Measurements from ENCODE around the gene FPR3. TPM values are rescaled to one million over a fixed set of nuclear protein-coding genes. Genes with fewer than 3 reads are reported as not detected.
A peak's percentile ranks its signal among the peaks of the same experiment; 100 is the strongest.

The FPR3 gene
- total and polyA plus RNA-seq, 2 donors (not counting 1 experiment from before 2014, with no cell fraction given), result not detected

DNA sequence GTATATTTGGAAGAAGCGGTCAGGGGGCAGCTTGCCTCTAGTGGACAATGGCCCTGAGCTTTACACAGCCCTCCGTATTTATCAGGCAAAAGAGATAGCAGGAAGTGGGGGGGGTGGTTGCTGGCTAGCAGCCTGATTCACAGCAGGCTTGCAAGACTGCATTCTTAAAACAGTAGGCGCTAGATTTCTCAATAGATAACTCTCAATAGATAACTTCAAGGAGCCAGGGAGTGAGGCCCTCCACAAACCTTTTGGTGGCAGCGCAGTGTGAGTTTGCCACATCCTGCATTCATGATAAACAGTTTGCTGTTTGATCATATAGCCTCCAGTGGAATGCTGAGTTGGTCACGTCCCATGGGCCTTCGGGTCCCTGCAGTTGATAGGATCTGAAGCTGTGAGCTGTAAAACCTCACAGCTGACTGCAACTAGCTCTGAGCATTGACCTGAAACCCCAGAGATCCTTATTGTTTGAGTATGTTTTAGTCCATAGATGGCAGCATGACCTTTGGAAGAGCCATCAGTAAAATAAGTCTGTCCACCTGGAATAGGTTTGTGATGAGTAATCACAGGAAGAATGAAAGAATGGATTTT is 12.2 kb downstream of the FPR3 start:
- Histone ChIP-seq H3K27me3 (ENCODE audit: control insufficient read depth, insufficient read depth, low read length) (no peaks in the 10 kb centered on the region), H3K4me1 (ENCODE audit: control insufficient read depth, extremely low read depth, insufficient read depth, low read length) (no peaks in the 10 kb centered on the region), H4K20me1 (ENCODE audit: control insufficient read depth, extremely low read depth, insufficient read depth, low read length) (no peaks in the 10 kb centered on the region), H3K4me3 (replicated peaks in 1 of 4; ENCODE audit: control extremely low read depth in 1 of 4, insufficient read depth in 1 of 4, low read depth in 3 of 4, low read length in 4 of 4) (no peak overlapping the region), H3K27ac (ENCODE audit: insufficient read depth, low read length) (no peak overlapping the region), H2AFZ (ENCODE audit: low read length) (no peak overlapping the region), H3K36me3 (ENCODE audit: control insufficient read depth, insufficient read depth, low read length) (no peaks in the 10 kb centered on the region), H3K9me3 (ENCODE audit: control insufficient read depth, insufficient read depth, low read depth, low read length) (no peaks in the 10 kb centered on the region), H3K79me2 (ENCODE audit: control insufficient read depth, insufficient read depth, low read length) (no peaks in the 10 kb centered on the region), H3K9ac (ENCODE audit: insufficient read depth, low read length) (no peak overlapping the region), H3K4me2 (ENCODE audit: extremely low read depth, insufficient read depth, low read length) (no peak overlapping the region)
- no peak for TF ChIP-seq EZH2 (IDR thresholded peaks at IDR 0.05; ENCODE audit: low read length, missing control alignments)
- TF ChIP-seq, protein P1, sequence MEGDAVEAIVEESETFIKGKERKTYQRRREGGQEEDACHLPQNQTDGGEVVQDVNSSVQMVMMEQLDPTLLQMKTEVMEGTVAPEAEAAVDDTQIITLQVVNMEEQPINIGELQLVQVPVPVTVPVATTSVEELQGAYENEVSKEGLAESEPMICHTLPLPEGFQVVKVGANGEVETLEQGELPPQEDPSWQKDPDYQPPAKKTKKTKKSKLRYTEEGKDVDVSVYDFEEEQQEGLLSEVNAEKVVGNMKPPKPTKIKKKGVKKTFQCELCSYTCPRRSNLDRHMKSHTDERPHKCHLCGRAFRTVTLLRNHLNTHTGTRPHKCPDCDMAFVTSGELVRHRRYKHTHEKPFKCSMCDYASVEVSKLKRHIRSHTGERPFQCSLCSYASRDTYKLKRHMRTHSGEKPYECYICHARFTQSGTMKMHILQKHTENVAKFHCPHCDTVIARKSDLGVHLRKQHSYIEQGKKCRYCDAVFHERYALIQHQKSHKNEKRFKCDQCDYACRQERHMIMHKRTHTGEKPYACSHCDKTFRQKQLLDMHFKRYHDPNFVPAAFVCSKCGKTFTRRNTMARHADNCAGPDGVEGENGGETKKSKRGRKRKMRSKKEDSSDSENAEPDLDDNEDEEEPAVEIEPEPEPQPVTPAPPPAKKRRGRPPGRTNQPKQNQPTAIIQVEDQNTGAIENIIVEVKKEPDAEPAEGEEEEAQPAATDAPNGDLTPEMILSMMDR (conservative IDR thresholded peaks at IDR 0.05 in 1 of 2, IDR thresholded peaks at IDR 0.05 in 1 of 2; ENCODE audit: low read depth in 1 of 2, low read length in 2 of 2), result no peak
- no peak for DNase-seq (ENCODE audit: low read depth in 2 of 2)

DNA sequence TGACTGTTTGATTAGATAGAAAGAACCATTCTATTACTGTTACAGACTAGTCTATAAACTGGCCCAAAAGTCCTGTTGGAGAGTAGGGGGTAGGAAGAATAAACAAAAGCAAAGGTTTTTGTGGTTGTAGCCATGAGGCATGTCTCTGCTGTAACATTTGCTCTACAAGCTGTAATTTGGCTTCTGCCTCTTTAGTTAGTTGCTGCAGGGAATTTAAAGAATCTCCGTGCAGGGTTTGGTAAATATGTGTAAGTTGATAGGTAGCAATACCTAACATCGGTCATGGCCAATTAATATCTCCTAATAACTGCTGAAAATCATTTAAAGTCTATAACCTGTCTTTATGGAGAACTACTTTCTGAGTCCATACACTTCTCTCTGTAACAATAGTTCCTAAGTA is 13.0 kb downstream of the FPR3 start:
- Histone ChIP-seq H3K4me1 (ENCODE audit: control insufficient read depth, extremely low read depth, insufficient read depth, low read length) (no peaks in the 10 kb centered on the region), H4K20me1 (ENCODE audit: control insufficient read depth, extremely low read depth, insufficient read depth, low read length) (no peaks in the 10 kb centered on the region), H3K79me2 (ENCODE audit: control insufficient read depth, insufficient read depth, low read length) (no peaks in the 10 kb centered on the region), H2AFZ (ENCODE audit: low read length) (no peak overlapping the region), H3K27me3 (ENCODE audit: control insufficient read depth, insufficient read depth, low read length) (no peaks in the 10 kb centered on the region), H3K4me3 (replicated peaks in 1 of 4; ENCODE audit: control extremely low read depth in 1 of 4, insufficient read depth in 1 of 4, low read depth in 3 of 4, low read length in 4 of 4) (no peak overlapping the region), H3K27ac (ENCODE audit: insufficient read depth, low read length) (no peak overlapping the region), H3K9ac (ENCODE audit: insufficient read depth, low read length) (no peak overlapping the region), H3K36me3 (ENCODE audit: control insufficient read depth, insufficient read depth, low read length) (no peaks in the 10 kb centered on the region), H3K4me2 (ENCODE audit: extremely low read depth, insufficient read depth, low read length) (no peak overlapping the region), H3K9me3 (ENCODE audit: control insufficient read depth, insufficient read depth, low read depth, low read length) (no peaks in the 10 kb centered on the region)
- no peak for DNase-seq (ENCODE audit: low read depth in 2 of 2)
- no peak for TF ChIP-seq EZH2 (IDR thresholded peaks at IDR 0.05; ENCODE audit: low read length, missing control alignments)
- TF ChIP-seq, protein P1 (conservative IDR thresholded peaks at IDR 0.05 in 1 of 2, IDR thresholded peaks at IDR 0.05 in 1 of 2; ENCODE audit: low read depth in 1 of 2, low read length in 2 of 2), result no peak

DNA sequence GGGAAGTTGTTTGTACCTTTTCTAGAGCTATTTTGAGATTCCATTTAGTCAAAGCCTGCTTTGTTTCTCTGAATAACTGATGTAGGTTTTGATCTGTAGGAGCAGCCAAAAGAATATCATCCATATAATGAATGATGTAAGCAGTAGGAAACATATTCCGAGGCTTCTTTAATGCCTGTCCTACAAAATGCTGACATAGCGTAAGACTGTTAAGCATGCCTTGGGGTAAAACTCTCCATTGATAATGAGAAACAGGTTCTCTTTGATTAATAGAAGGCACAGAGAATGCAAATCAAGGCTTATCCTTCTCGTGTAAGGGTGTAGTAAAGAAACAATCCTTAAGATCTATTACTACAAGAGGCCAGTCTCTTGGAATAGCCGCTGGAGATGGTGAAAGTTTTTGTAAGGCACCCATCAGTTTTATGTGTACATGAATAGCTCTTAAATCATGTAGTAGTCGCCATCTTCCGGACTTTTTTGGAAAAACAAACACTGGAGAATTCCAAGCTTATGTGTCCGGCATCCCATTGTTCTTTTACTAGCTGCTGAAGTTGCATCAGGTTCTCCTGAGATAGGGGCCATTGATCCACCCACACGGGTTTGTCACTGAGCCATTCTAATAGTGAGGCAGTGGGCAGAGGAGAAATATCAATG is 13.5 kb downstream of the FPR3 start:
- Histone ChIP-seq H3K4me1 (ENCODE audit: control insufficient read depth, extremely low read depth, insufficient read depth, low read length) (no peaks in the 10 kb centered on the region), H3K27ac (ENCODE audit: insufficient read depth, low read length) (no peak overlapping the region), H3K79me2 (ENCODE audit: control insufficient read depth, insufficient read depth, low read length) (no peaks in the 10 kb centered on the region), H3K9me3 (ENCODE audit: control insufficient read depth, insufficient read depth, low read depth, low read length) (no peaks in the 10 kb centered on the region), H3K36me3 (ENCODE audit: control insufficient read depth, insufficient read depth, low read length) (no peaks in the 10 kb centered on the region), H3K4me3 (replicated peaks in 1 of 4; ENCODE audit: control extremely low read depth in 1 of 4, insufficient read depth in 1 of 4, low read depth in 3 of 4, low read length in 4 of 4) (no peak overlapping the region), H3K27me3 (ENCODE audit: control insufficient read depth, insufficient read depth, low read length) (no peaks in the 10 kb centered on the region), H3K4me2 (ENCODE audit: extremely low read depth, insufficient read depth, low read length) (no peak overlapping the region), H2AFZ (ENCODE audit: low read length) (no peak overlapping the region), H3K9ac (ENCODE audit: insufficient read depth, low read length) (no peak overlapping the region), H4K20me1 (ENCODE audit: control insufficient read depth, extremely low read depth, insufficient read depth, low read length) (no peaks in the 10 kb centered on the region)
- no peak for TF ChIP-seq EZH2 (IDR thresholded peaks at IDR 0.05; ENCODE audit: low read length, missing control alignments)
- TF ChIP-seq, protein P1 (conservative IDR thresholded peaks at IDR 0.05 in 1 of 2, IDR thresholded peaks at IDR 0.05 in 1 of 2; ENCODE audit: low read depth in 1 of 2, low read length in 2 of 2), result peak in 1 of 2 donors; percentile 3
- DNase-seq (ENCODE audit: low read depth in 2 of 2), result peak in 1 of 2 donors; percentile 60
